Ammon's horn (tissue), 1 donor: ENCODE measurements around the gene CHN2.

Source experiments
- DNase-seq: peaks from one replicate; pipeline ENCODE4 v3.0.0-alpha.2; 2016; ENCODE audit warnings: low spot score

CHN2 gene

DNA sequence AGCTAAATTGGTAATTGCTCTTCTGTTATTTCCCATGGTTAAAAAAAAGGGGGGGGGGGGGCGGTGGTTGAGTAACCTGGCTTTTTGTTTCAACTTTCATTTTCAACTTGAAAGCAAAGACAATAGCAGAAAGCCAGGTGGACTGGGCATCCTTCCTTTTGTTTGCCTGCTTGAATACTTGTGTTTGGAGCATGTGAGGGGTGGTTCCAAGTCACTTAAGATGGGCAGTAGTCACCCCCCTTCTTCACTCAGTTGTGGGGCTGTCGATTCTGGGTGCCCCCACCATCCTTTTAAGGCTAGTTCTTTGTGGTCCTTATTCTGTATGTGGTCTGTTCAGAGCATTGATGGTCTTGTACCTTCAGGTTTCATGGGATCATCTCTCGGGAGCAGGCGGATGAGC is 203.4 kb downstream of the CHN2 start:
- no peak for DNase-seq

DNA sequence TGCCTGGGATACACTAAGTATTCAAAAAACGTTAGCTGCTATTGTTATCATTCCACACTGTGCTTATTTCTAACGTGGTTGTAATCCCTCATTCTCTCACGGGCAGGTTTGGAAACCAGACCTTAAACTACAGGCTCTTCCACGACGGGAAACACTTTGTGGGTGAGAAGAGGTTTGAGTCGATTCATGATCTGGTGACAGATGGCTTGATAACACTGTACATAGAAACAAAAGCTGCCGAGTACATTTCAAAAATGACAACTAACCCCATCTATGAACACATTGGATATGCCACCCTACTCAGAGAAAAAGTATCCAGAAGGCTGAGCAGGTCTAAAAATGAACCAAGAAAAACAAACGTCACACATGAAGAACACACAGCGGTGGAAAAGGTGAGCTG is 205.9 kb downstream of the CHN2 start:
- peak; percentile 21 for DNase-seq

DNA sequence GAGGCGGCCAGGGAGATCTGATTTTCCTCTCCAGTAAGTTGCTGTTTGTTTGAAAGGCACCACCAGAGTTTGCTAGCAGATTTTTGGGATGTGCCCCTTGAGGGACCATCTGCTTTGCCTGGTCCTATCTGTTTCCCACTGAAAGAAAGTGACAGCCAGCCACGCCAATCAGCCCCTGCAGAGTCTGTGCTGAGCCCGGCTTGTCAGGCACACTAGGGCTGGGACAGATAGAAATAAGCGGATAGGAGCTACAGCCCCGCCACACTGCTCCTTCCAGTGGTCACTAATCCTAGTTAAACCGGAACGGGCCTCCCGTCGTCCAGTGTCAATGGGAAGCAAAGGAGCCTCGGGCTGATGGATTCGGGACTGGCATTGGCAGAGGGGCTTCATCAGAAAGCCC is 207.2 kb downstream of the CHN2 start:
- DNase-seq = peak; percentile 11

DNA sequence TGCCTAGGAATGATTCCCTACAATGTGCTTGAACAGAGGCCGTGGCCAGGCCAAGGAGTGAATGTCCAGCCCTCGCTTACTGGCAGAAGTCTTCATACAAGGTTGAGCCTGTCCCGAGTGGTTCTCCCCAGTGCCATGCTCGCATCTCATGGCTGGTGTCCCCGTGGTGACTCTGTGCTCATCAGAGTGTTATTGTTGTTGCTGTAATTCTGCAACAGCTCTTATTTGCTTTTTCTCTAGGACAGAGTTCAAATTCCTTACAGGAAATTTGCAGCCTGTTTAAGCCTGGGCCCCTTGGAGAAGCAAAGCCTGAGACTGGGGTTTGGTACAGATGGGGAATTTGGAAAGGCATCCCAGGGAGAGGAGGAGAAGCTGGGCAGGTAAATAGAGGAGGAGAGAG is 211.3 kb downstream of the CHN2 start:
- DNase-seq = no peak

DNA sequence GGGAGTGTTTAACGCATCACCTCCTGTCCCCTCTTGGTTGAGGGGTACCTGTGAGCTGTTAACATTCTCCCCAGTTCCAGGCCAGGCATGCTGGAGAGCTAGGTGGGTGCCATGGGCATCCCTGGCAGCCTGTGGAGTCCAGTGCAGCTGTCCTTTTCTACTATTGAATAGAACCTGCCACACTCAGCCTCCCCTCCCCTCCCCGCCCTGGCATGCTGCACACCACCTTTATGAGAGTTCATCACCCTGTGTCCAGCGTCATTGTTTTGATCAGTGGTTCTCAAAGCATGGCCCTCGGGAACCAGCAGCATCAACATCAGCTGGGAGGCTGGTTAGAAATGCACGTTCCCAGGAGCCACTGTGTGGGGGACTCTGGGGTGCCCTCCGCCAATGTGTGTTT is 211.8 kb downstream of the CHN2 start:
- DNase-seq = no peak

DNA sequence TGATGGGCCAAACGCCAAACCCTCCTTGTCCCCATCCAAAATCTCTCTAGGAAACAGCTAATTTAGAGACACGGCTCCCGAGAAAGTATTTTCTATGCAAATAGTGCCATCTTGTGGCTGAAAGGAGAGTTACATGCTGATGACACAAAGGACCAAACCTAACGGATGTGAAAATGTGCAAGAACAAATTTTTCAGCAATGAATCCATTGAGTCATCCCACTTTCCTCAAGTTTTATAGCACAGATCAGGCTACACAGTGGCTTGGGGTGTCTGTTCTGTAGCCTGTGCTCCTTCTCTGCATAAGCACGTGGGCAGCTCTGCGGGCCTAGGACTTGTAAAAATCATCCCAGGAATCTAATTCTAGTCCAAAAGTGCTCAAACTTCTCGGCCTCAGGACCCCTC is 214.3 kb downstream of the CHN2 start:
- DNase-seq = peak; percentile 83

DNA sequence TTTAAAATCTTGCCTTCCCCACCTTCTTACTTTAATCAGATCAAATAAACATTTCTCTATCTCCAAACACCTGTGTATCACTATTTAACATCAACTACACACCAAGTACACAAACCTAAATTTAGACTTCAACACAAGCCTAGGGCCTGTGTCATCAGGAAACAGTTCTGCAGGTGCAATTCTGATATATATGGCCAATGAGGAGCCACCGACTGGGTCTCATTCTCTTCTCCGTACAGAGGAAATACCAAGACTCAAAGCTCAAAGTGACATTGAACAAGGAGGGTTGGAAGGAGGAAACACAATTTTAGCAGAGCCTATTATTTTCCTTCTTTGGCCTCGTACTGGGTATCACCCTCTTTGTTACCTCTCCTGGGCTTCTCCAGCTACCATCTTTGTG is 216.4 kb downstream of the CHN2 start:
- DNase-seq = no peak

DNA sequence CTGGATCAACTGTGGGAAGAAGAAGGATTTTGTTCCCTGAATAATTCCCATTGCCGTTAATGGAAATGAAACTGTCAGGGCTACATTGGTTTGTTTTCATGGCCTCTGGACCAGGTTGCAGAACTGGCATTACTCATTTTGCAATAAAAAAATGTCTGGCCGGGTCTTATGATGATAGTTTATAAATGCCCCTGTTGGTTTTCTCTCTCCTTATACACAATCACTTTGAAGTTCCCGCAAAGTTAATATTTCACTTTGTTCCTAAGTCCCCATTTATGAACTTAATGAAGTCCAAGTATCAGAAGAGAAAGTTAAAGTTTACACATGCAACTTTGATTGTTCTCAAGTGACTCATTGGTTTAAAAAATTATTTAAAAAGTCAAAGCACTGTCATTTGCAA is 218.3 kb downstream of the CHN2 start:
- no peak for DNase-seq

DNA sequence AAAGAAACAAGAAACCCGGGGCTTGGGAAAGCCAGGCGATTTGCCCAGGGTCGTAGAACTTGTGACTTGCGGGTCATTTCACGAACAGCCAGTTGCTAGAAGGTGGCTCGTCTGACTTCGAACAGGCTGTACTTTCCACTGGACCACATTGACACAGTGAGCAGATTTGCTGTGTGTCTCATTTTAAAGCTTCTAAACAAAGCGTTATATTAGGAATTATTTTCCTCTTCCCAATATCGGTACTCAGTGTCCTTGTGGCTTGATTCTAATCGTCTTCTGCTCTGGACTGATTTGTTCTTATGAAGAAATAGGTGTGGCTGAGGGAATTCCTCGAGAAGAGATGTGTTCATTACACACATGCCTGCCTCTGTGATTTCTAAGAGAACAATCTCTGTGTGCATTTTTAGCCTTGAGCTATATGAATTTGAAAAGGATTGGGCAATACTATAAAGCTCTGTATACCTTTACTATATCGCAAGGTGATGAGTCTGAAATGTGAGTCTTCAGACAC is 219.1 kb downstream of the CHN2 start:
- DNase-seq = no peak

DNA sequence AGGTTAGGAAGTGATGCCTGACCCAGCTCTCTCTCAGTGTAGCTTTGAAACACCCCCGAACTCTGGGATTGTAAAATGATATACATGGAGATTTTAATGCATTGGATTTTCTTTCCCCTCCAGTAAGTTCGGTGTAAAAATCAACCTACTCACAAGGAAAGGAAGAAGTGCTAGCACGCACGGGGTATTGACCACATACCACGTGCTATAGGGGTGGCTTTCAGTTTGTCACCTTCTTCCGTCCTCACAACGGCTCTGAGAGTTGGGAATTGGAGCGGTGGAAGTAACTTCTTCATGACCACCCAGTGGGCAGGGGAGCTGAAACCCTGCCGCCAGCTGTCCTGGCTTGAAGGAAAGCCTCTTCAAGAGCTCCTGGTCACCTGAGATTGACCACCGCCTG is 219.6 kb downstream of the CHN2 start:
- no peak for DNase-seq

DNA sequence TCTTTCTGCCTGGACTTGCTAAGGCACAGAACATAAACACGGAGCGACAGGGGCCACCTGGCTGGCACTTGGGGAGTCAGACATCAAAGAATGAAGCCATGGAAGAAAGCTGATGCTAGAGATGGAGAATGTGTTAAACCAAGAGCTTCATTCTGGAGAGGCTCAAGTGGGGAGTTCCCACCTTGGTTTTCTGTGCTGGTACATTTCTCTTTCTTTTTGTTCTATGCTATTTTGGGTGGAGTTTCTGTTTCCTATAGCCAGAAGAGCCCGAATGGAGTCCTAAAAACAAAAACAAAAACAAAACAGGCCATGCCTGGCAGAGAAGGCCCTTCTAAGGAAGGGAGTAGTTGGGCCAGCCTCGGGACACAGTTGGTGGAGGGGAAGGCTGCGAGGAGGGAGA is 220.6 kb downstream of the CHN2 start:
- no peak for DNase-seq

DNA sequence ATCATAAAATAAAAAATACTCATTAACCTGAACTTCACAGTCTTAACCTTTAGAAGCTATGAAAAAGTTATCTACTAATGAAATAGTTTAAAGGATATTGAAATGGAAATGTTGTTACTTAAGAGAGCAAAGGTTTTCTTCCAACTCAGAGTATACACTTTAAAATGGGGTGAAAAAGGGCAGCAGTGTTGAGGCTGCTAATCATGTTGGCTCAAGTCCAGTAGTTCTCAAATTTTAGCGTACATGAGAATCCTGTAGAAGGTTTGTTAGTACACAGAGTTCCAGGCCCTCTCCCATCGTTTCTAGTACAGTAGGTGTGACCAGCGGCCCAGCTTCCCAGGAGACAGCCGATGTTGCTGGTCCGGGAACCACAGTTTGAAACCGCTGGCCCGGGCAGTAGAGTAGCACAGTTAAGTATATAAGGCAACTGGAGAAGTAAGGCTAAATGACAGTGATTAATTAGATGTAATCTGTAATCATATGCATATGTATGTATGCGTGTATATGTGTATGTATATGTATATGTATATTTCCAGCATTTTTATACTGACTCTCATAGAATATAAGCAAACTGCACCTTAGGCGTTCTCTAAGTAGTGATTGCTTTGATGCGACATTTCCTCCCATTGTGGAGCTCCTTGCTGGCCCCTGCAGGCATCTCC is 221.8 kb downstream of the CHN2 start:
- no peak for DNase-seq

DNA sequence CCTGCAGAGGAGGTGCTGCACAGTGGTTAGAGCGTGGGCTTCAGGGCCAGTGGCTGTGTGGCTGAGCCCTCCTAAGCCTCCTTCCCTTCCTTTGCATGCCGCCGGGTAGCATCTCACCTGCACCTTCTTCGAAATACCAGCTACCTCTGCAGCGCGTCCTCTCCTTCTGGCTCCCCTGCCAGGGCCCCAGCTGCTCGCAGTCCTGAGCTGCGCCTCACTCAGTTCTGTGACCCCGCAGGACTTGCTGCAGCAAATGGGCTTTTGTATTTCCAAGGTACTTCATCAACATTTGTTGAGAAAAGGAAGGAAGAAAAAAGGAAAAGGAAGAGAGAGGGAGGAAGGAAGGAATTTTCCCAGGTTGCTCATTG is 222.3 kb downstream of the CHN2 start:
- DNase-seq = no peak

DNA sequence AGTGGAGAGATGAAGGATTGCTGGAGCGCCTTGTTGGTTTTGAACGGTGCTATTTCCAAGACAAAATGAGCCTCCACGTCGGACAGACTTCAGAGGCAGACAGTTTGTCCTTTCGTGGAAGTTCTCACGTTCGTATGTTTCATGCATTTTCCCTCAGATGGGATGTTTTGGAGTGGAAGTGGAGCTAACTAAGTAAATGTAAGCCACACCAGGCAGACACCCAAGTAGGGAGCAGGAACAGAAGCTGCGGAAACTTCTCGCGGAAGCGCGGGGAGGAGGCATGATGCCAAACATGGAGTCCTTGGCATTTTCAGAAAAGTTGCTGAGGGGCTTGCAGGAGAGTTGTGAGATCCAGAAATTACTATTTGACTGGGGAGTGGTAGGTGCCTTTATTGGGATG is 223.5 kb downstream of the CHN2 start:
- no peak for DNase-seq

DNA sequence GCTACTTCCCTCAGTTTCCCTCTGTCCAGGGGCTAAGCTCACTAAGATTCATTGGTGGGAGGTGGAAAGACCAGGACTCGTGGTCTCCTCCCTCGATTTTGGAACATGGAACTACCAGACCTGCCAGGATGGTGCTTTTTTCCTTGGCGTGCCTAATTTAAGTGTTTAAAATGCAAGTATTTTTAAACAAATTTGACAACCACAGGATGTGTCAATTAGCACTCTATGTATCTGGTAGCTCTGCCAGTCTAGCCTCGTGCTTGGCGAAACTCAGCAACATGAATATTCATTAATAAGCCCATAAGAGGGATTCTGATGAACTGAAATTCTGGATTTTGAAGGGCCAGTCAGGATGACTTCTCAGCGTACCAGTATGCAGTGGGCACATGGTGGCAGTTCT is 224.1 kb downstream of the CHN2 start:
- no peak for DNase-seq

DNA sequence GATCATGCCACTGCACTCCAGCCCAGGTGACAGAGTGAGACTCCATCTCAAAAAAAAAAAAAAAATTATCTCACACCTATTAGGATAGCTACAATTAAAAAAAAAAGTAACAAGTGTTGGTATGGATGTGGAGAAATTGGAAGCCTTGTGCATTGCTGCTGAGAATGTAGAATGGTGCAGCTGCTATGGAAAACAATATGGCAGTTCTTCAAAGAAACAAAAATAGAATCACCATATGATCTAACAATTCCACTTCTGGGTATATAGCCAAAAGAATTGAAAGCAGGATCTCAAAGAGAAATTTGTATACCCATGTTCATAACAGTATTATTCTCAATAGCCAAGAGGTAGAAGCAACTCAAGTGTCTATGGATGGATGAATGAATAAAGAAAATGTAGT is 225.4 kb downstream of the CHN2 start:
- DNase-seq = no peak

DNA sequence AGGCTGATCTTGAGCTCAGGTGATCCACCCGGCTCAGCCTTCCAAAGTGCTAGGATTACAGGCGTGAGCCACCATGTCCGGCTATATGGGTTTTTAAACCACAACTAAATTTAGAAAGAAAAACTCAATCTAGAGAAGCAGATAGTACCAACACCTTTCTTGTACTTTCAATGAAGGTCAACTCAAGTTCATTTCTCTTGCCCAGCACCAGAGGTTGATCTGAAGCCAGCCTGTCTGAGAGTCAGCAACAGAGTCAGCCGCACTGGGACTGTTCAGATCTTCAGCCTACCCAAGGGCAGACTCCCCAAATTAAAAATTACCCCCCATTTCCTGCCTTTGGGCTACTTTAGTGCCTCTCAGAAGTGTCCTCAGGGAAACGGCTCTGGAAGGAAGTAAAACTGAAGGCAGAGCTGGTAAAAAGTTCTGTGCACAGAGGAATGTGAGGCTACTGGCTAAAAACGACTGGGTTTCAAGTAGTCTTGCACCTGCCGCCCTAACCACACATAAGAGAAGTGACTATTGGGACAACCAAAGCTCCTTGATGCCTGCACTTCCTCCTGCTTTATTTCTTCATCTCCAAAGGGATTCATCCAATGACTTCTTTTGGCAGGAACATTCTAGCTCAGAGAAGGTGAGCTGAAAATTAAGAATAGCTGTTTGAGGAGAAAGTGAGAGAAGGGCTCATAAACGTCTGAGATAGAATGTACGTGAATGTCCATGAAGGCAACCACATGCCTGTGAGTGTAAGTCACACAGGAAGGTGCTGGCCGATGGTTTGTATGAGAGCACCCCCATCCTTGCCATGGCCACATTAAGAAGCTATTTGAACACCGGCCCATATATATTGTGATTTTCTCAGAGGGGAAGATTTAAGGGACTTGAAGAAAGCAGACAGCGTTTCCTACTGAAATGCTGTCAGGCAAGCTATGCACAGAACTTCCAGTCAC is 226.7 kb downstream of the CHN2 start:
- DNase-seq = no peak

DNA sequence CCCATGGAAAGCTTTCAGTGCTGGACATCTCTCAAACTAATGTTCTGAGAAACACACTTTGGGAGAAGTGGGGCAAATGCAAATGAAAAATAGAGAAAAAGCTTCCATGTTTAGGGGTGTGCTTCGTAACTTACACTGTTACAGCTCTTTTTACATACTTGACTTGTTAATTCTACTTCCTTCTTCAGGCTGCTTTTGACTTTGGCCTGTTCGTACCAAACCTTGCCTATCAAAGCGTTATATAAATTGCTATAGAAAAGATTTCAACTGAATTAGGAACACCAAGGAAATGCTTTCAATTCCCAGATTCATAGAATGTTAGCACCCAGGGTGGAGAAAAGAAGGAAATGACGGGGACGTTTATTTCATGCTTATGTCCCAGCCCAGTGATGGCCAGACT is 228.3 kb downstream of the CHN2 start:
- no peak for DNase-seq

DNA sequence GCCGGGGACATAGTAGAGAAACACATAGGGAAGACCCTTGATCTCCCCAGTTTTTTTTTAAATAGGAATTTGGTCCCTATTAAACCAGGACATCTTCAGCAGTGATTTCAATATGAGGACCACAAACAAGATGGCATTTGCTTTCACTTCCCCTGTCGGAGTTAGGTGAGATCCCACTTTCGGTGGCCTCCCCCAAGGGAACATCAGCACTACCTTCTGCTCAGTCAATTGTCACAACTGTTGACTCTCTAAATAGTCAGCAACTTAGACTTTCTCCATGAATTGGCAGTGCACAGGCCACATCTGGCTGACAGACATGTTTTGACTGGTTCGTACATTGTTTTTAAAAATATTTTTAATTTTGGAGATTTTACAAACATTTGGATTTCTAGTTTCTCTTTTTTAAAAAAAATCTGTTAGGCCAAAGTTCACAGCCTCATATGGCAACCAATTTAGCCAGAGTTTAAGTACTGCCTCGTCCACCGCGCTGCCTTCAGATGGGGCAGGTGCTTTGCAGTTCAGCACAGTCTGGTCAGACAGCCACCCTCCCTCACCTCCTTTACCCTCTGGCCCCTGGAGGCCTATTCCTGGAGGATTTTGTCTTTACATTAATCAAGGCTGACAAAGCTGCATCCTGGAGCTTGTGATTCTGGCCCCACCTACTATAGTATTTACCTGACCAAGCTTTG is 229.9 kb downstream of the CHN2 start:
- DNase-seq = no peak

DNA sequence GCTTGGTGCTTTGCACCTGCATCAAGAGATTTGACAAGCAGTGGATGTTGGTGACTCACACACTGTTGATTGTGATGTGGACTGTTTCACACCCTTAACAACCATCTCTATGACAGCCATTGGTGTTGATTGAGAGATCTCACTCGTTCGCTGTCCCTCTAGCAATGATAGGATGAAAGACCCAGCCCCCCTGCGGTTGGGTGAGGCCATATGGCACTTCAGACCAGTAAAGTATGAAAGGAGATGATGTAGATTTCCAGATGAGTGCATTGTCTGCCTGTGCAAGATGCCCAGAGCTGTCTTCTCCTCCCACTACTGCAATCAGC is 230.4 kb downstream of the CHN2 start:
- DNase-seq = no peak

DNA sequence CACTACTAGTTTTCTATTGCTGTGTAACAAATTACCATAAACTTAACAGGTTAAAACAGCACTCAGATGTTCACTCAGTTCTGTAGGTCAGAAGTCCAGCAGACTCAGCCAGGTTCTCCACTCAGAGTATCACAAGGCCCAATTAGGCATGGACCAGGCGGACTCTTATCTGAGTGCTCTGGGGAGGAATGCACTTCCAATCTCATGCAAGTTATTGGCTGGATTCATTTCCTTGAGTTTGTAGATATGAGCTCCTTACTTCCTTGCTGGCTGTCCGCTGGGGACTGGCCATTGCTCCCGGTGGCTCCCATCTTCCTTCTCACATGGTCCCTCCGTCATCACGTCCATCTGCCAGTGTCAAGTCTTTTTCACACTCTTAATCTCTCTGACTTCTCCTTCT is 232.0 kb downstream of the CHN2 start:
- no peak for DNase-seq

DNA sequence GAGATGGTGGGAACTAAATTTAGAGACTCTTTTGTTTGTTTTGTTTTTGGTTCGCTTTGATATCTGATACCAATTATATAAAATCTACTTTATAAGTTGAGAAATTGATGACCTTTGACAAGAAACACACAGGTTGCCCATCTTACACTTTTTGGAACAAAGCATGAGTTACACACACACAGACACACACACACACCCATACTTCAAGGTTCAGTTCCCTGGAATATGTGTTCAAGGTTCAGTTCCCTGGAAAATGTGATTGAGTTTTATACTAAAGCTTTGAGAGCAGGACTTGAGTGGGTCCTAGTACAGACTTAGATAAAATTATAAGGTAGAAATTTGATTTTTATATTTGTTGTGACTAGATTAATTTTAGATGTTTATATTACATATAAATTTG is 234.8 kb downstream of the CHN2 start:
- DNase-seq = no peak
